H1 (cell line): ENCODE results near the gene CAPZB.

ENCODE experiments used
- CHD2 ChIP-seq: IDR thresholded peaks from 2 replicates; pipeline ENCODE4 v1.6.1; 2012; ENCODE audit warnings: low read length, improper control_type of control experiment
- CREB1 ChIP-seq: IDR thresholded peaks from 2 replicates; pipeline ENCODE4 v1.6.1; 2012; ENCODE audit warnings: inconsistent platforms
- EGR1 ChIP-seq: IDR thresholded peaks from 2 replicates; pipeline ENCODE4 v1.6.1; 2011; ENCODE audit warnings: low read depth, low read length, borderline replicate concordance
- EP300 ChIP-seq, 2 experiments: IDR thresholded peaks; 1 replicate in 1 of 2; 2 replicates in 1 of 2; pipeline ENCODE4 v1.6.1; 2011 to 2012; ENCODE audit warnings: low read depth in 2 of 2, low read length in 2 of 2, mild to moderate bottlenecking in 2 of 2, borderline replicate concordance in 1 of 2, inconsistent platforms in 1 of 2, moderate library complexity in 1 of 2
- EZH2 ChIP-seq: fragments of 200-600 bp; sonication (generic); IDR thresholded peaks from 2 replicates; pipeline ENCODE4 v1.7.1; 2012; ENCODE audit warnings: low read depth, mild to moderate bottlenecking, moderate library complexity, low read length, inconsistent platforms; ENCODE audit not compliant: severe bottlenecking
- GABPA ChIP-seq: IDR thresholded peaks from 2 replicates; pipeline ENCODE4 v1.6.1; 2011; ENCODE audit warnings: mild to moderate bottlenecking, low read length, moderate library complexity, borderline replicate concordance; ENCODE audit not compliant: insufficient read depth
- POLR2A ChIP-seq, 2 experiments: IDR thresholded peaks; 1 replicate in 1 of 2; 2 replicates in 1 of 2; pipeline ENCODE4 v1.6.1; 2011; ENCODE audit warnings: low read depth in 2 of 2, low read length in 2 of 2, mild to moderate bottlenecking in 2 of 2; ENCODE audit errors: control extremely low read depth in 1 of 2
- TAF1 ChIP-seq: IDR thresholded peaks from 2 replicates; pipeline ENCODE4 v1.6.1; 2011; ENCODE audit warnings: mild to moderate bottlenecking, low read depth, low read length
- TF ChIP-seq, protein P1 (sequence below), 3 experiments: IDR thresholded peaks; 1 replicate in 2 of 3; 2 replicates in 1 of 3; pipeline versions ENCODE4 v1.5.1 to v1.6.1; 2011; ENCODE audit warnings: low read length in 3 of 3, mild to moderate bottlenecking in 3 of 3, inconsistent platforms in 2 of 3, low read depth in 1 of 3, moderate library complexity in 1 of 3; ENCODE audit not compliant: insufficient read depth in 1 of 3; ENCODE audit errors: control extremely low read depth in 1 of 3
- TF ChIP-seq, protein P2 (sequence below): IDR thresholded peaks from 2 replicates; pipeline ENCODE4 v1.6.1; 2011; ENCODE audit warnings: low read depth, mild to moderate bottlenecking, low read length; ENCODE audit not compliant: insufficient read depth

DNA sequence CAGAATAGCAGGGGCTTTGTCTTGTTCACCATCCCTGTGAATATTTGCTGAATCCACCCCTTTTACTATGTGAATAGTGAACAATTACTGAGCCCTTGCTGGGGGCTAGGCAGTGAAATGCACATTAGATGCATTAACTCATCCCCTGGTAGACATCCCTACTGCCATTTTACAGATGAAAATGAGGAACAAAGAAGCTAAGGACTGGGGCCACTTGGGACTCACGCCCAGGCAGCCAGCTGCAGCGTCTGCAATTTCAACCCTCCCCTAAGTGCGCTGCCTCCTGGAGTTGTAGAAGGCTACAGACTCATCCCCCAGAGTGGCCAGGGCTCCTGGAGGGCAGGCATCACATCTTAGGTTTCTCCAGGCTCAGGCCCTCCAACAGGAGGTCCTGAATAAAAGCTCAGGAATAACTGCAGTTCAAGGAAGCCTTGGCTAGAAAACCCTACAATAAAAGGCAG is 31.6 kb downstream of the CAPZB start:
- TF ChIP-seq CREB1: no peak
- no peak for TF ChIP-seq TAF1
- TF ChIP-seq GABPA: no peak
- TF ChIP-seq CHD2: no peak
- TF ChIP-seq, protein P1, sequence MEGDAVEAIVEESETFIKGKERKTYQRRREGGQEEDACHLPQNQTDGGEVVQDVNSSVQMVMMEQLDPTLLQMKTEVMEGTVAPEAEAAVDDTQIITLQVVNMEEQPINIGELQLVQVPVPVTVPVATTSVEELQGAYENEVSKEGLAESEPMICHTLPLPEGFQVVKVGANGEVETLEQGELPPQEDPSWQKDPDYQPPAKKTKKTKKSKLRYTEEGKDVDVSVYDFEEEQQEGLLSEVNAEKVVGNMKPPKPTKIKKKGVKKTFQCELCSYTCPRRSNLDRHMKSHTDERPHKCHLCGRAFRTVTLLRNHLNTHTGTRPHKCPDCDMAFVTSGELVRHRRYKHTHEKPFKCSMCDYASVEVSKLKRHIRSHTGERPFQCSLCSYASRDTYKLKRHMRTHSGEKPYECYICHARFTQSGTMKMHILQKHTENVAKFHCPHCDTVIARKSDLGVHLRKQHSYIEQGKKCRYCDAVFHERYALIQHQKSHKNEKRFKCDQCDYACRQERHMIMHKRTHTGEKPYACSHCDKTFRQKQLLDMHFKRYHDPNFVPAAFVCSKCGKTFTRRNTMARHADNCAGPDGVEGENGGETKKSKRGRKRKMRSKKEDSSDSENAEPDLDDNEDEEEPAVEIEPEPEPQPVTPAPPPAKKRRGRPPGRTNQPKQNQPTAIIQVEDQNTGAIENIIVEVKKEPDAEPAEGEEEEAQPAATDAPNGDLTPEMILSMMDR (IDR thresholded peaks at IDR 0.05; ENCODE audit: control extremely low read depth in 1 of 3, insufficient read depth in 1 of 3, low read depth in 1 of 3, low read length in 3 of 3): no peak
- TF ChIP-seq, protein P2, sequence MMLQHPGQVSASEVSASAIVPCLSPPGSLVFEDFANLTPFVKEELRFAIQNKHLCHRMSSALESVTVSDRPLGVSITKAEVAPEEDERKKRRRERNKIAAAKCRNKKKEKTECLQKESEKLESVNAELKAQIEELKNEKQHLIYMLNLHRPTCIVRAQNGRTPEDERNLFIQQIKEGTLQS: no peak
- TF ChIP-seq EGR1: no peak
- no peak for TF ChIP-seq POLR2A (IDR thresholded peaks at IDR 0.05; ENCODE audit: control extremely low read depth in 1 of 2, low read depth in 2 of 2, low read length in 2 of 2)
- TF ChIP-seq EZH2: no peak
- no peak for TF ChIP-seq EP300 (IDR thresholded peaks at IDR 0.05; ENCODE audit: borderline replicate concordance in 1 of 2, low read depth in 2 of 2, low read length in 2 of 2)
